GM19395 (cell line): ENCODE results near the gene ACY1.
A peak's percentile ranks its signal among the peaks of the same experiment; 100 is the strongest.
"Not testable (repeated sequence)": the region's sequence is repeated elsewhere in the genome, so short reads cannot be mapped to it uniquely, and the experiment has no call there.

Source experiments
- ATAC-seq: cut with Tn5 transposase; IDR thresholded peaks from one replicate; pipeline ENCODE4 v1.9.1; 2021; ENCODE audit warnings: mild to moderate bottlenecking, moderate library complexity; ENCODE audit not compliant: unreplicated experiment

Gene ACY1

DNA sequence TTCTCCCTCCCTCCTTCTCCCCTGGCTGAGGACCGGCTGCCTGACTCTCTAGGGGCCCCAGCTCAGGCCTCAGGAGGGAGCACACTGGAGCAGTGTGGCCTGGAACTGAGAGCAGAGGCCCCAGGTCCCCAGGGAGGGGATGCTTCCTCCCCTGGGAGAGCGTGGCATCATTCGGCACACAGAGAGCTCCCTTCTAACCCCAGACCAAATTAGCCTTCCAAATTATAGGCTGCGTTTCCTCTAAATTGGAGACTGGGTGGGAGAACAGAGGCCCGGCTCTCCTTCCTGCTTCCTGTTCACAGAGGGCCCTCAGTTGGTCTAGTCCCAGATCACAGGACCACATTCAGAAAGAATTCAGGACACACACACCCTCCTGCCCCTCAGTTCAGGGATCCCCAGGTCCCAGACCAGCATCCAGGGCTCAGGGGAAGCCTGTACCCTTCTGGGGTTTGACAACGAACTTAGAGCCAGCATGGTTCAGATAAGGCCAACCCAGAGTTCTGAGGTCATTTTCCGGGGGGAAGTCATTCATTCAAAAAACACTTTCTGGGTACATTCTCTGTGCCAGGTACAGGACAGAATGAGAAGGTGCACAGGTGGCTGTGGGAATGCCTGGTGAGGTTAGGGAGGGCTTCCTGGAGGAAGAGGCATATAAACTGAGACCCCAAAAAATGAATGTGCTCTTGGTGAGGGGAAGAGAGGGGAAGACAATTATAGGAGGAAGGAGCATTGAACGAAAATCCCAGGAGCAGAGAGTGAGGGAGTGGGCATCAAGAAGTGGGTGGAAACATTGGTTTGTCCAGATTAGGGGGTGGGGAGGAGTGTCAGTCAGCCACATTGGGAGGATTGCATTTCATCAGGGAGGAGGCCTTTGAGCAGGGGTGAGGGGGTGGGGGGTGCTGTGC, 40.8 kb downstream of the ACY1 start:
- peak; percentile 65 for ATAC-seq

DNA sequence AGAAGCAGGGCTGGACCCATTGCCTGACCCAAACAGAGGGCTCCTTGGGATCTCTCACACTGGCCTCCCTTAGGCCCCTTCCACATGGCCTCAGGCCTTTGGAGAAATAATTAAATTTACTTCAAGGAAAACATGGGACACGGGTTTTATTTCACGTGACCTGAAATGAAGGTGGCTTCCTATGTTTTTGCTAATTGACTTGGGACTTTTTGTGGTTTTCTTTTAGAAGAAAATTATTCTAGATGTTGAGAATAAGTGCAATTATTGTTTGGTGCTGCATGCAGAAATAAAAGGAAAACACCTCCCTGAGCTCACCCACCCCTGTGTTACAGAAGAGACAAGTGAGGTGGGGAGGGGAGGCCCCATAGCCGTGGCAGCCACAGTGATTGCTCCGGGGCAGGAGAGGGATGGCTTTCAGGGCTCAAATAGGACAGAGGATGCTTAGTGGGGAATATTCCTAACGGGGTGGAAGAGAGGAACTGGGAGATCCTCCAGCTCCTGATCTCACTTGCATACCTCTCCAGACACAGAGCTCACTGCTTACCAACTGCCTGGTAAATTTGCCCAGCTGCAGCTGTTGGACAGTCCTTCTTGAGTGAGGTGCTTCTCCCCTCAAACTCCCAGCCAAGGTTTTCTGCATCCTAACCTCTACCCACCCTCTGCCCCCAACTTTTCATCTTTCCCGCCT, 41.6 kb downstream of the ACY1 start:
- ATAC-seq = no peak

DNA sequence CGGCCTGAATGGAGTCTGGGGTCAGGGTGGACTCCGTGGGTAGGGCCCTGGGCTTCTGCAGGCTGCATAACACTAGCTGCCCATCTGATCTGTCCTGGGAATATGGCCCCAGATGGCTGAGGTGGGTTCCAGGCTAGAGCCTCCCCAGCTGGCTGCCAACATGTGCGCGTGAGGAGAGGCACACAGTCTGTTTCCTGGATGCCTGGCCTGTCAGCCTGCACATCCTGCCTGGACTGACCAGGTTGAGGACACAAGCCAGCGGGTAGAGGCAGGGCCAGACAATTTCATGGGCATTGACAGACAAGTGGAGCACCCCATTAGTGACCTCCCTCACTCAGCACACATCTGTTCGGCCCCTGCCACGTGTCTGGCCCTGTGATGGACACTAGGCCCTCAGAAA, 42.1 kb downstream of the ACY1 start:
- ATAC-seq = no peak

GRCh38 chr3:52026041-52026440, 42.7 kb downstream of the ACY1 start:
- ATAC-seq = no peak

- no peak for ATAC-seq
Measured at GRCh38 chr3:52028572-52028971, 45.2 kb downstream of the ACY1 start.

DNA sequence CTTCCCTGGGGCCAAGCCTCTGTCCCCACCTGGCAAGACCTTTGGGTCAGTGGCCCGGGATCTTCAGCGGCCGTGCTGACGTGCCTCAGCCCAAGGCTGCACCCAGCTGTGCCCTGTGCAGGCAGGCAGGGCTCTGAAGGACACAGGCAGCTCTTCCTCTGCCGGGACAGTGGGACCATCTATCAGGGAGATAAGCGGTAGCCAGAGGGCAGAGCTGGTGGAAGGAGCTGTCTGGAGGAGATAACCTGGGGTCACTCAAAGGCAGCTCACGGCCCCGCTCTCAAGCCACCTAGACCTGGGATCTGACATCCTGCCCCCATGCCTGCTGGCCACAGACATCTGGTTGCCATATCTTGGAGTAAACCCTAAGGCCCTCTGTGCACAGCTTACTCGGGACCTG, 45.7 kb downstream of the ACY1 start:
- no peak for ATAC-seq

- ATAC-seq = no peak
Measured at GRCh38 chr3:52029535-52029934, 46.2 kb downstream of the ACY1 start.

DNA sequence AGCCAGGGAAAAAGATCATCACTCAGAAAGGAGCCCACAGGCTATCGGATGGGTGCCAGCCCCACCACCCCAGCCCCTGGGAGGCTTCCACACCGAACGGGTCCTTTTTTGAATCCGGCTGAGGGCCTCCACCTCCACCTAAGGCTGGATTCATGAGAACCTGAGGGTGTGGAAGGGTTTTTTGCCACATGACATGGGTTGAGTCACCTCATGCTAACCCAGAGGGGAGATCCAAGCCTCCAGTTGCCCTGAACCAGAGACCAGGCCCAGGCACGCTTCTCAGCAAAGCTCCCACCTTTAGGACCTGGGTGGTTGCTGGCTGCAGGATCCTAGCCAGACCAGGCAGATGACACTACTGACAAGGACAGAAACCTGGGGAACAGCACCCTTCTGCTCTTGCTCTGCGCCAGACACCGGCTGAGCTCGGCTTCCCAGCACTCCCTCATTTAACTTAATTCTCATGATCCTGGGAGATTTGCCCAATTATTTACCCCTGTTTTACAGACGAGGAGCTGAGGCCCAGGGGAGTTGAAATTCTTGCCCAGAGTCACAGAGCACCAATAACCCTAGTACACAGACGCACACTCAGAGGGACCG, 47.5 kb downstream of the ACY1 start:
- ATAC-seq = no peak

- ATAC-seq = no peak
Measured at GRCh38 chr3:52031896-52032295, 48.6 kb downstream of the ACY1 start.

DNA sequence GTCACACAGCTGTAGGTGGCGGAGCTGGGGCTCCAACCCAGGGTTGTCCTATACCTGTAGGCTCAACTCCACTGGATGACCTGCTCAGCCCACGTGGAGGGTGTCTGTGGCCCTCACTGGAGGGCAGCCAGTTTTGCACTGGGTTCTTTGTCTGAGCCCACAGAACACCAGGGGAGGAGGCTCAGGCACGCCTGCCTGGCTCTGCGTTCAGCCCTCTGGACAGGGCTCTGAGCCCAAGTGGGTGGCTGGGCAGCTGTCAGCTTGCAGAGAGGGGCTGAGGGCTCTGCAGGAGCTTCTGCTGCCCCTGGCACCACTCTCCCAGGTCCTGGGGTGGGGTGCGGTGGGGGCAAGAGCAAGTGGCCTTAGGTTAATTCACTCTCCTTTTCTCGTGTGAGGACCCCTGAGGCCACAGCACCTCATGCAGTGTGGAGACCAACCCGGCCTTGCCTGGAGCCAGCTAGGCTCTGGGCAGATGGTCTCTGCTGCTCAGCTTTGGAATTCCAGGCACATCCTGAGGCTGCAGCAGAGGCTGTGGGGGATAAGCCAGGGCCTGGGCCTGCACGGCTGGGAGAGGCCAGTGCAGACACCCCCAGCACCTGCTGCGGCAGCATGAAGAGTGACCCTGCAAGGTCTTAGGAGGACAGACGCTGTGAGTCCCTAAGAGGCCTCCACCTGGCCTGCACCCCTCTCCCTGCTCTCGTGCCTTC, 49.5 kb downstream of the ACY1 start:
- ATAC-seq = no peak

DNA sequence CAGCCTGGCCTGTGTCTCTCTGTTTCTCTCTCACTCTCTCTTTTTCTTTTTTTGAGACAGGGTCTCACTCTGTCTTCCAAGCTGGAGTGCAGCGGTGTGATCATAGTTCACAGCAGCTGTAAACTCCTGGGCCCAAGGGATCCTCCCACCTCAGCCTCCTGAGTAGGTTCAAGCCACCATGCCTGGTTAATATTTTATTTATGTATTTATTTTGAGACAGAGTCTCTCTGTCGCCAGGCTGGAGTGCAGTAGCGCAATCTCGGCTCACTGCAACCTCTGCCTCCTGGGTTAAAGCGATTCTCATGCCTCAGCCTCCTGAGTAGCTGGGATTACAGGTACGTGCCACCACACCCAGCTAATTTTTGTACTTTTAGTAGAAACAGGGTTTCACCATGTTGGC, 50.4 kb downstream of the ACY1 start:
- not testable (repeated sequence) for ATAC-seq

- no peak for ATAC-seq
Measured at GRCh38 chr3:52034212-52034611, 50.9 kb downstream of the ACY1 start.

DNA sequence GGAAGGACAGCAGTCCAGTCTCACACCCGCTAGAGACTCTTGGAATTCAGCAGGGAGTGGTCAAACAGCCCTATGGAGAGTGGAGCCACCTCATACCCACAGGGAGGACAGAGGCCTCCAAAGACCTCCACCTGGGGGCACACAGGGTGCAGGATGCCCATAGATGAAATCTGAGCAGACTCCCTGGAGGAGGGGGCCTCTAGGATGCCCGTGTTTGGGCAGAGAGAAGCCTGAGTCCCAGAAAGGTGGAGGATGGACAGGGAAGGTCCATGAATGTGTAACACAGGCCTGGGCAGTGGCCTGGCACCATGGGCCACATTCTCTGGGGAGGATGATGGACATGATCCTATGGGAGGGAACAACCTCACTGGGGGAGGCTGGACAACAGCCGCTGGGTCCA, 51.3 kb downstream of the ACY1 start:
- no peak for ATAC-seq

DNA sequence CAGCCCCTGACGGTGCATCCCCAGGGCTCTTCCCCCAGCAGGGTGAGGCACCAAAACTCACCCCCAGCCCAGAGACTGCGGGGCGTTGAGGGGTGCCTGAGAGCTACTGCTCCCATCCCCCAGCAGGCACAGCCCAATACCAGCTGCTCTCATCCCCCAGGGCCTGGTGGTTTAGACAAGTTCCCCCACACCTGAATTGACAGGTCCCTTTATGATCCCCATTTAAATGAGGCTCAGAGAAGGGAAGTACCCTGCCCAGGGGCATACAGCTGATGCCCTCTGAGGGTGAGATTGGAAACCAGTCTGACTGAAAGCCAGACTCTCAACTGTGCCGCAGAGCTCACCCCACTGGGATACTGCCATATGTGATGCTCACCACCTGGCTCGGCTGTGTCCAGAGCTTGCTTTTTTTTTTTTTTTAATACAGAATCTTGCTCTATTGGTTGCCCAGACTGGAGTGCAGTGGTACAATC, 52.9 kb downstream of the ACY1 start:
- ATAC-seq = peak; percentile 64

DNA sequence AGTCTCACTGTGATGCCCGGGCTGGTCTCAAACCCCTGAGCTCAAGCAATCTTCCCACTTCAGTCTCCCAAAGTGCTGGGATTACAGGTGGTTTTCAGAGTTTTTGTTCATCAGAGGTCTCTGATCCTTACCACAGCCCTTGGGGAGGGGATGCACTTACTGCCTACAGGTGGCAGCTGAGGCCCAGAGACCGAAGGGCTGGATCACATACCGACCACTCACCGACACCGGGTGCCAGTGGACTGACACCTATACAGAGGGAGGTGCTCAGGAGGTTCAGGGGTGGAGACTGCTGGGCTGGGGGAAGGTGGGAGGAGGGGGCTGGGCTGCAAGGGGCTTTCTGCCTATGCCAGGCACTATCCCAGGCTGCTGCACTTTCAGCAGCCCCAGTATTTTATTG, 53.5 kb downstream of the ACY1 start:
- ATAC-seq = no peak

DNA sequence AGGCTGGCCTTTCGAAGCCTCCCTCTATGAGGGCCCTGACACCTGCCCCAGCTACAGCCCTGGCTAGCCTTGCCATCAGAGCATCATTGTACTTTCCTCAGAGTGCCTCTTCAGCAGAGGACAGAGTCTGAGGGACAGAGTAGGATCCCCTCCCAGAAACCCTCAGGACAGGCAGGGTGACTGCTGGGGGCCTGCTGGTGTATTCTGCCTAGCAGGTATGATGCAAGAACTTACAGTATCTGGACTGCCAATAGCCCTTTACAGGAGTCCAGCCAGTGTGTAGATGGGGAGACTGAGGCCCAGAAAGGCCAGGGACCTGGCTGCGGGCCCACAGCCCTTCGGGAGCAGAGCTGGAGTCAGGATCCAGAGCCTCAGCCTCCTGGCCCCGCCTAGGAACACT, 54.0 kb downstream of the ACY1 start:
- ATAC-seq = no peak

- no peak for ATAC-seq
Measured at GRCh38 chr3:52038227-52038626, 54.9 kb downstream of the ACY1 start.
